Hepatocyte (in vitro differentiated cells): ENCODE results near the gene FAM43B.

Source experiments
- EZH2 ChIP-seq: fragments of 200-600 bp; sonication (generic); IDR thresholded peaks from 2 replicates; pipeline ENCODE4 v1.6.1; 2016; ENCODE audit warnings: antibody characterized with exemption, mild to moderate bottlenecking, borderline replicate concordance
- TF ChIP-seq, protein P1 (sequence below): fragments of 200-600 bp; sonication (generic); IDR thresholded peaks from 2 replicates; pipeline ENCODE4 v1.5.1; 2016; ENCODE audit warnings: antibody characterized with exemption, mild to moderate bottlenecking; ENCODE audit not compliant: poor library complexity

DNA sequence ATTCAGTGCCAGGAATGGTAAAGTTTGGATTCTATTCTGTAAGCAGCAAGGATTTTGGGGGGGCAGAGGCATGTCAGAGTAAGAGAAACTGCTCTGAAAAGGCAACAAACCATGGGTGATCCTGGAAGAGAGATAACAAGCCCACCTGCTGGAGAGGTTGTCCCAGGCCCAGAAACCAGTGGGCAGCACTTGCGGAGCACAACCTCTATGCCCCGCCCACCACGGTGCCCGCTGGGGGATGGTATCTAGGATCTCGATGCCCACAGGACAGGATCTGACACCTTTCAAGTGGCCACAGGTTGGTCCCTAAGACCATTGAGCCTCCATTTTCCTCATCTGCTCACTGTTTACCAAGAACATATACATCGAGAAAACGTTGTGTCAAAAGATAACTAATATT, 24.2 kb upstream of the FAM43B start:
- TF ChIP-seq, protein P1, sequence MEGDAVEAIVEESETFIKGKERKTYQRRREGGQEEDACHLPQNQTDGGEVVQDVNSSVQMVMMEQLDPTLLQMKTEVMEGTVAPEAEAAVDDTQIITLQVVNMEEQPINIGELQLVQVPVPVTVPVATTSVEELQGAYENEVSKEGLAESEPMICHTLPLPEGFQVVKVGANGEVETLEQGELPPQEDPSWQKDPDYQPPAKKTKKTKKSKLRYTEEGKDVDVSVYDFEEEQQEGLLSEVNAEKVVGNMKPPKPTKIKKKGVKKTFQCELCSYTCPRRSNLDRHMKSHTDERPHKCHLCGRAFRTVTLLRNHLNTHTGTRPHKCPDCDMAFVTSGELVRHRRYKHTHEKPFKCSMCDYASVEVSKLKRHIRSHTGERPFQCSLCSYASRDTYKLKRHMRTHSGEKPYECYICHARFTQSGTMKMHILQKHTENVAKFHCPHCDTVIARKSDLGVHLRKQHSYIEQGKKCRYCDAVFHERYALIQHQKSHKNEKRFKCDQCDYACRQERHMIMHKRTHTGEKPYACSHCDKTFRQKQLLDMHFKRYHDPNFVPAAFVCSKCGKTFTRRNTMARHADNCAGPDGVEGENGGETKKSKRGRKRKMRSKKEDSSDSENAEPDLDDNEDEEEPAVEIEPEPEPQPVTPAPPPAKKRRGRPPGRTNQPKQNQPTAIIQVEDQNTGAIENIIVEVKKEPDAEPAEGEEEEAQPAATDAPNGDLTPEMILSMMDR: no peak
- TF ChIP-seq EZH2: no peak
